Left renal pelvis (tissue), 4 donors: Measurements from ENCODE around the gene PML. TPM values are rescaled to one million over a fixed set of nuclear protein-coding genes. Genes with fewer than 3 reads are reported as not detected.

ENCODE experiments used
- DNase-seq, 4 donors: peaks; one replicate each; pipeline ENCODE4 v3.0.0-alpha.2; 2013; ENCODE audit warnings: low read depth in 4 of 4, low spot score in 3 of 4
- polyA plus RNA-seq, 4 donors: library from polyadenylated mRNA; unstranded; fragments of 120-200 nt; gene quantifications; one replicate each; pipeline ENCODE4 v1.2.1, GENCODE V29; 2013; ENCODE audit not compliant: insufficient read length in 4 of 4

Gene PML
- polyA plus RNA-seq, 4 donors = 25.8 to 40.1 (median 33.3) TPM

- no peak for DNase-seq
These were observed 3.5 kb downstream of the PML start for GRCh38 chr15:73997986-73998385.

- no peak for DNase-seq
These were observed 12.5 kb downstream of the PML start for GRCh38 chr15:74006774-74007639.

- no peak for DNase-seq
These were observed 13.4 kb downstream of the PML start for GRCh38 chr15:74007820-74008371.

- no peak for DNase-seq
These were observed 14.4 kb downstream of the PML start for GRCh38 chr15:74008901-74009300.

GRCh38 chr15:74010929-74011540 is 16.5 kb downstream of the PML start:
- DNase-seq = no peak

GRCh38 chr15:74011610-74012009 is 17.1 kb downstream of the PML start:
- DNase-seq = no peak

- DNase-seq = no peak
These were observed 18.9 kb downstream of the PML start for GRCh38 chr15:74013374-74013894.

GRCh38 chr15:74019734-74020133 is 25.2 kb downstream of the PML start:
- no peak for DNase-seq

- DNase-seq = no peak
These were observed 28.4 kb downstream of the PML start for GRCh38 chr15:74022706-74023470.

GRCh38 chr15:74024687-74025086 is 30.2 kb downstream of the PML start:
- no peak for DNase-seq

- no peak for DNase-seq
These were observed 30.9 kb downstream of the PML start for GRCh38 chr15:74025436-74025835.

GRCh38 chr15:74027688-74028087 is 33.2 kb downstream of the PML start:
- no peak for DNase-seq

- DNase-seq = no peak
These were observed 34.1 kb downstream of the PML start for GRCh38 chr15:74028646-74029045.

- no peak for DNase-seq
These were observed 37.5 kb downstream of the PML start for GRCh38 chr15:74032046-74032445.

- no peak for DNase-seq
These were observed 38.4 kb downstream of the PML start for GRCh38 chr15:74032606-74033561.

GRCh38 chr15:74034206-74034755 is 39.8 kb downstream of the PML start:
- no peak for DNase-seq

GRCh38 chr15:74035121-74036017 is 40.9 kb downstream of the PML start:
- no peak for DNase-seq
